OCI-LY7 (cell line): ENCODE data around the gene RBM39. TPM values are rescaled to one million over a fixed set of nuclear protein-coding genes. Genes with fewer than 3 reads are reported as not detected.
"Not testable (repeated sequence)": the region's sequence is repeated elsewhere in the genome, so short reads cannot be mapped to it uniquely, and the experiment has no call there.

Source experiments
- BruUV-seq: library from RNA; stranded (reverse); fragments of 400-500 nt; replicated peaks from 2 replicates; lab custom pipeline; 2021; lab: Mats Ljungman, UMichigan
- CTCF ChIA-PET: fragments of 300-600 bp; sonication (Branson Sonifier 250); formaldehyde crosslinking; loops from one replicate; lab custom pipeline; 2022; ENCODE audit warnings: antibody characterized with exemption; ENCODE audit not compliant: unreplicated experiment; lab: Charles Lee
- POLR2A ChIA-PET: fragments of 300-600 bp; sonication (Branson Sonifier 250); formaldehyde crosslinking; loops from one replicate; lab custom pipeline; 2022; ENCODE audit warnings: antibody characterized with exemption; lab: Charles Lee
- DNase-seq: peaks from one replicate; pipeline ENCODE4 v3.0.0-alpha.2; 2015; ENCODE audit warnings: low spot score
- H2AFZ ChIP-seq: fragments of 200-600 bp; sonication (generic), shearing (Covaris generic); 2 replicates; pipeline ENCODE4 v1.6.1; 2014; ENCODE audit warnings: mild to moderate bottlenecking, antibody characterized with exemption, low read length, moderate library complexity
- H3K27ac ChIP-seq: fragments of 200-600 bp; sonication (generic); 2 replicates; pipeline ENCODE4 v1.5.1; 2014; ENCODE audit warnings: mixed run types, low read depth, mild to moderate bottlenecking, moderate library complexity, low read length, inconsistent platforms; ENCODE audit not compliant: poor library complexity, severe bottlenecking
- H3K36me3 ChIP-seq: fragments of 200-600 bp; sonication (generic); 2 replicates; pipeline ENCODE4 v1.6.1; 2014; ENCODE audit warnings: mild to moderate bottlenecking, antibody characterized with exemption, low read length, moderate library complexity, mixed read lengths; ENCODE audit not compliant: insufficient read depth
- H3K4me1 ChIP-seq: fragments of 200-600 bp; sonication (generic); 2 replicates; pipeline ENCODE4 v1.5.1; 2014; ENCODE audit warnings: mild to moderate bottlenecking, low read length; ENCODE audit not compliant: insufficient read depth, poor library complexity, severe bottlenecking
- H3K4me2 ChIP-seq: fragments of 200-600 bp; sonication (generic); 2 replicates; pipeline ENCODE4 v1.6.1; 2014; ENCODE audit warnings: mild to moderate bottlenecking, low read length
- H3K4me3 ChIP-seq: fragments of 200-600 bp; sonication (generic); 2 replicates; pipeline ENCODE4 v1.5.1; 2014; ENCODE audit warnings: mild to moderate bottlenecking, low read depth, low read length; ENCODE audit not compliant: poor library complexity, severe bottlenecking
- H3K79me2 ChIP-seq: fragments of 200-600 bp; sonication (generic); 2 replicates; pipeline ENCODE4 v1.6.1; 2016; ENCODE audit warnings: low read depth, mild to moderate bottlenecking, low read length, moderate library complexity, mixed read lengths; ENCODE audit not compliant: insufficient read depth
- H3K9me2 ChIP-seq: fragments of 200-600 bp; sonication (generic); 2 replicates; pipeline ENCODE4 v1.6.1; 2016; ENCODE audit warnings: mild to moderate bottlenecking, low read length, mixed read lengths; ENCODE audit not compliant: insufficient read depth
- H3K9me3 ChIP-seq: fragments of 200-600 bp; sonication (generic); 2 replicates; pipeline ENCODE4 v1.6.1; 2014; ENCODE audit warnings: mild to moderate bottlenecking, mixed run types, low read length, mixed read lengths
- H4K20me1 ChIP-seq: fragments of 200-600 bp; sonication (generic); 2 replicates; pipeline ENCODE4 v1.6.1; 2014; ENCODE audit warnings: mild to moderate bottlenecking, antibody characterized with exemption, low read length, moderate library complexity, mixed read lengths; ENCODE audit not compliant: insufficient read depth
- CTCF ChIP-seq: fragments of 200-600 bp; sonication (generic); conservative IDR thresholded peaks from 2 replicates; pipeline ENCODE4 v1.5.1; 2014; ENCODE audit warnings: mild to moderate bottlenecking, antibody characterized with exemption, low read length, moderate library complexity, mixed read lengths
- EZH2phosphoT487 ChIP-seq: fragments of 200-600 bp; sonication (generic); IDR thresholded peaks from 2 replicates; pipeline ENCODE4 v1.6.1; 2018; ENCODE audit warnings: low read depth, borderline replicate concordance, mild to moderate bottlenecking, mixed run types, antibody characterized with exemption, low read length, moderate library complexity, mixed read lengths
- intact Hi-C: fragments of 100-400 bp; cut with micrococcal nuclease; formaldehyde crosslinking; loops from one replicate; pipeline ENCODE4 v1.10.0; 2022; ENCODE audit not compliant: unreplicated experiment
- total RNA-seq, 2 experiments: library from RNA; depleted of rRNA in 1 of 2; stranded (reverse); fragments of >200 nt in 1 of 2; shearing (Covaris generic) in 1 of 2; gene quantifications; 2 replicates each; pipeline ENCODE4 v1.2.3, GENCODE V29; 2014 to 2022

The RBM39 gene
- total RNA-seq, 2 experiments from 2014 or later: 346 to 431 TPM

DNA sequence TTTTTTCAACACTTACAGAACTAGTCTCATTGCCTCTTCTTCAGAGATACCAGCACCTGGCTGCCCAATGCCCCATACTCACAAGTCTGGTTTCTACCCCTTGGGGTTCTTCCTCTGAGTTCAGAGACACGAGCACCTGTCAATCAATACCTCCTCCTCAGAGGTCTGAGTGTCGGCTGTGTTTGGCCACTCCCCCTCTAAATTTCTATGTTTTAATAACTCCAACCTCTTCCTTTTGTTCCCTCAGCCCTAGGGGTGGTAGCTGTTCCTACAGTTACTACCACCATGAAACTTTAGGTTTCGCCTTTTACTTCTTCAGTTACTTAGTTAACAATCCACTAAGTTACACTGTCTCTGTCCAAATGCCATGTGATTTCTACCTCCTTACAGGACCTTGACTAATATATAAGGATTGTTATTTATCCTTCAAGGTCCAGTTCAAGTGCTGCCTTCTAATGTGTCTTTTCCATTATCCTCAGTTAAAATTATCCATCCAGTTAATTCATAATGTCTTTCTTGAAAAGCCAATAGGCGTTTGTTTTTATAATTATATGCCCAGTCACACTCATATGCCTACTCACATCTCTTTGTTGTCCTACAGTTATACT lies 15.1 kb upstream of the RBM39 start:
- no TSS peak for BruUV-seq
- H2AFZ ChIP-seq: no peak overlapping the region
- POLR2A ChIA-PET: no interaction called here

DNA sequence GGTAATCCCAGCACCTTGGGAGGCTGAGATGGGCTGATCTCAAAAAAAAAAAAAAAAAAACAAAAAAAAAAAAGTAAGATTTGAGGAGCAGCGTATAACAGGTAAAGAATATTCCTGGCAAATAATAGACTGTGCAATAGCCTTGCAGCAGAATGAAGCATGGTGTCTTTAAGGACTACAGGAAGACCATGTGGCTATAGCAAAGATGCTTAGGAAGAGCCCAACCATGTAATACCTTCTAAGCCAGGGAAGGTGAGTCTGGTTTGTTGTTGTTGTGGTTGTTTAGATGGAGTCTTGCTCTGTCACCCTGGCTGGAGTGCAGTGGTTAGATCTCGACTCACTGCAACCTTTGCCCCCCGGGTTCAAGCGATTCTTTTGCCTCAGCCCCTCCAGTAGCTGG lies 14.3 kb upstream of the RBM39 start:
- intact Hi-C loops: no loop called here
- Histone ChIP-seq H3K79me2 (no peaks in the 10 kb centered on the region), H3K4me3 (no peak overlapping the region), H3K9me3 (no peaks in the 10 kb centered on the region), H3K9me2 (no peaks in the 10 kb centered on the region), H3K4me1 (peaks cover 4% of the 10 kb centered on the region), H2AFZ (no peak overlapping the region), H3K36me3 (no peaks in the 10 kb centered on the region), H3K27ac (no peak overlapping the region), H4K20me1 (no peaks in the 10 kb centered on the region), H3K4me2 (no peak overlapping the region)
- TF ChIP-seq EZH2phosphoT487 (no peak), CTCF (no peak)
- BruUV-seq: no TSS peak
- no peak for DNase-seq
- POLR2A ChIA-PET: interaction anchor here (0.7 kb wide), 2 partner anchors 137 to 475 kb away, joined by 3 to 4 read pairs; no protein-coding TSS in a partner anchor
- CTCF ChIA-PET: no interaction called here

More for the DNA sequence above, 15.1 kb upstream of the RBM39 start:
- Histone ChIP-seq H3K36me3 (no peaks in the 10 kb centered on the region), H3K4me1 (peaks cover 4% of the 10 kb centered on the region), H3K9me2 (no peaks in the 10 kb centered on the region), H3K4me3 (no peak overlapping the region), H3K27ac (no peak overlapping the region), H3K4me2 (no peak overlapping the region), H3K79me2 (no peaks in the 10 kb centered on the region), H3K9me3 (no peaks in the 10 kb centered on the region), H4K20me1 (no peaks in the 10 kb centered on the region)
- no peak for TF ChIP-seq EZH2phosphoT487
- TF ChIP-seq CTCF: no peak
- no peak for DNase-seq
- CTCF ChIA-PET: no interaction called here
- intact Hi-C loops: no loop called here

DNA sequence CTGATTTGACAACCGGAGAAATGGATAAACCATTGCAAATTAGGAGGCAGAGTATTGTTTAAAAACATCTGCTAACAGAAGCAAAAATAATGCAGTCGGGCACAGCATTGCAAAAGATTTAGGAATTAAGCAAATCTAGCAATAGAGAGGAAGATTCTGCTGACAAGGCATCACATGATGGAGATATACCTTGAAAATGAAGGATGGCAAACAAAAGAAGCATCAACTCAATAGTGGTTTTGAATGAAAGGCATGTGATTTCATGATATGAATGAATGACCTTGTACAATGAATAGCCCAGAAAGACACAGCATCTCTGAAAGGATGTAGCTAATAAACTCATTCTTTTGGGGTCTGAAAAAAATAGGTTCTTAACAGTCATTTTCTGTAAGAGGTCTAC lies 8.6 kb upstream of the RBM39 start:
- Histone ChIP-seq H3K9me3 (no peaks in the 10 kb centered on the region), H3K79me2 (no peaks in the 10 kb centered on the region), H4K20me1 (no peaks in the 10 kb centered on the region), H3K4me3 (no peak overlapping the region), H3K27ac (no peak overlapping the region), H3K4me2 (no peak overlapping the region), H3K36me3 (no peaks in the 10 kb centered on the region), H3K4me1 (no peaks in the 10 kb centered on the region), H2AFZ (no peak overlapping the region), H3K9me2 (no peaks in the 10 kb centered on the region)
- BruUV-seq: no TSS peak
- ChIA-PET CTCF (no interaction called here), POLR2A (interaction anchor here (0.6 to 1.3 kb wide), 2 partner anchors 8 to 12 kb away, joined by 4 to 14 read pairs; partner anchors contain the start of gene RBM39)
- DNase-seq: no peak
- intact Hi-C loops: no loop called here
- TF ChIP-seq CTCF: no peak
- no peak for TF ChIP-seq EZH2phosphoT487

DNA sequence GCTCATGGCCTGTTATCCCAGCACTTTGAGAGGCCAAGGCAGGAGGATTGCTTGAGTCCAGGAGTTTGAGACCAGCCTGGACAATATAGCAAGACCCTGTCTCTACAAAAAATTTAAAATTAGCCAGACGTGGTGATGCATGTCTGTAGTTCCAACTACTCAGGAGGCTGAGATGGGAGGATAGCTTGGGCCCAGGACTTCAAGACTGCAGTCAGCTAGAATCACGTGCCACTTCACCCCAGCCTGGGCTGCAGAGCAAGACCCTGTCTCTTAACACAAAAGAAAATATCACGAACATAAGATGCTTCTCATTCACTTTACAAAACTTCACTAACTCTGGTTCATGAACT lies 2.4 kb upstream of the RBM39 start:
- POLR2A ChIA-PET: interaction anchor here (0.6 to 4.0 kb wide), 8 partner anchors 9 to 140 kb away, joined by 3 to 76 read pairs (median 4); partner anchors contain the start of genes PHF20 and SPAG4
- H3K9me2 ChIP-seq, DNase-seq, CTCF ChIA-PET, BruUV-seq, H3K9me3 ChIP-seq: not testable (repeated sequence)
- Histone ChIP-seq H4K20me1 (peaks cover 17% of the 10 kb centered on the region), H3K4me2 (peak overlapping the region; percentile 96), H3K4me1 (peaks cover 30% of the 10 kb centered on the region), H3K4me3 (peak overlapping the region; percentile 87), H3K27ac (peak overlapping the region; percentile 96), H2AFZ (peak overlapping the region; percentile 56; the same call in 1 of the 2 replicates), H3K79me2 (peaks cover 41% of the 10 kb centered on the region), H3K36me3 (peaks cover 25% of the 10 kb centered on the region)
- intact Hi-C loops: loop anchor here (5.0 kb wide), 2 partner anchors 82 to 208 kb away; partner anchors contain the start of genes CPNE1, RBM12 and SCAND1
